Heart right ventricle (tissue), 16 donors: ENCODE data around the gene BRSK1. TPM values are rescaled to one million over a fixed set of nuclear protein-coding genes. Genes with fewer than 3 reads are reported as not detected.
"Not testable (repeated sequence)": the region's sequence is repeated elsewhere in the genome, so short reads cannot be mapped to it uniquely, and the experiment has no call there.

Source experiments
- ATAC-seq, 8 donors: fragments of 200-7000 bp; cut with Tn5 transposase; one replicate each; pipeline ENCODE4 v1.9.1; 2020; ENCODE audit warnings: mild to moderate bottlenecking in 8 of 8, moderate library complexity in 8 of 8, moderate number of reproducible peaks in 1 of 8
- DNase-seq, 2 donors: peaks; one replicate each; pipeline ENCODE4 v3.0.0-alpha.2; 2020
- H3K27ac ChIP-seq, 10 donors: fragments of 200-600 bp; sonication (generic) in 2 of 10; one replicate each; pipeline versions ENCODE4 v1.5.0 to v1.8.0; 2020 to 2022; ENCODE audit warnings: mild to moderate bottlenecking in 3 of 10
- H3K27me3 ChIP-seq, 7 donors: fragments of 200-600 bp; one replicate each; pipeline ENCODE4 v1.8.0; 2021 to 2022; ENCODE audit warnings: mild to moderate bottlenecking in 2 of 7
- H3K36me3 ChIP-seq, 9 donors: fragments of 200-600 bp; sonication (generic) in 1 of 9; one replicate each; pipeline versions ENCODE4 v1.5.0 to v1.8.0; 2020 to 2022; ENCODE audit warnings: mild to moderate bottlenecking in 2 of 9
- H3K4me1 ChIP-seq, 9 donors: fragments of 200-600 bp; sonication (generic) in 1 of 9; one replicate each; pipeline versions ENCODE4 v1.5.0 to v1.8.0; 2020 to 2022; ENCODE audit warnings: mild to moderate bottlenecking in 4 of 9
- H3K4me3 ChIP-seq, 10 donors: fragments of 200-600 bp; sonication (generic) in 2 of 10; one replicate each; pipeline versions ENCODE4 v1.5.0 to v1.8.0; 2020 to 2022; ENCODE audit warnings: mild to moderate bottlenecking in 7 of 10, moderate library complexity in 2 of 10
- H3K9me3 ChIP-seq, 11 donors: fragments of 200-600 bp in 10 of 11; sonication (generic) in 2 of 11; one replicate each; pipeline versions ENCODE4 v1.5.0 to v1.8.0; 2013 to 2022; ENCODE audit warnings: mild to moderate bottlenecking in 2 of 11, control low read depth in 1 of 11, moderate library complexity in 1 of 11
- CTCF ChIP-seq, 9 donors: fragments of 200-600 bp; sonication (generic) in 2 of 9; IDR thresholded peaks; one replicate each; pipeline versions ENCODE4 v1.5.0 to v1.8.0; 2021 to 2022; ENCODE audit warnings: antibody characterized with exemption in 9 of 9, mild to moderate bottlenecking in 5 of 9, moderate library complexity in 1 of 9
- WGBS, 2 donors: extraction: QIAGEN DNeasy Blood & Tissue Kit; methylation state at CpG; one replicate each; pipeline ENCODE4 v1.1.7; 2013; ENCODE audit warnings: inconsistent platforms in 1 of 2; 5-methylcytosine and 5-hydroxymethylcytosine counted together
- intact Hi-C, 10 donors: fragments of 100-400 bp; cut with DNase I; formaldehyde crosslinking; loops; one replicate each; pipeline versions ENCODE4 v1.11.1 to v1.14.2; 2022
- polyA plus RNA-seq, 2 donors: library from polyadenylated mRNA; stranded (reverse); fragments of 200-250 nt; gene quantifications; one replicate each; pipeline ENCODE4 v1.2.3, GENCODE V29; 2013
- total RNA-seq, 10 donors: library from RNA; stranded (reverse); fragmentation: NEBNext Ultra II Directional in 3 of 10; extraction: Animal tissue kit (Norgen Biotek cat#: 25700) in 3 of 10; gene quantifications; one replicate each; pipeline versions ENCODE4 v1.2.1 to v1.2.4, GENCODE V29; 2021 to 2023
- donor health status: Arrhythmogenic right ventricular cardiomyopathy.
- donor health status: ischemic (EF 13 %, LVEDD 7.1; RV severe dilation, severe dysfunction).
- donor health status: healthy with polysubstance abuse.
- donor health status: DM: no; HTN: yes; CAD: no.
- donor health status: DM: no; HTN: no; CAD: no.
- donor health status: ischemic (EF 25% LVEDD 6.9; RV normal size, moderate dysfunction).
- donor health status: ischemic (EF 25% LVEDD 5.7; RV mildly dilated, moderate dysfunction).
- donor health status: healthy.
- donor health status: DM: yes; HTN: yes; CAD: no.
- donor health status: Ischemic cardiomyopathy.
- donor health status: ischemic (EF 35%, LVEDD 5.7; RV mildly dilated, moderate dysfunction).
- donor health status: nonischemic (EF 11% LVEDD 7.7; RV severe dilation, severe dysfunction).
- donor health status: DM: yes; HTN: yes; CAD: no.
- donor health status: PGD.
- donor health status: ischemic (EF 29% LVEDD 5.4; RV normal size, mild dysfunction).
- donor health status: nonischemic (EF 23%, LVEDD 6.1; RV moderate dilation, normal function).

Gene BRSK1
- total and polyA plus RNA-seq, 12 donors = 1.8 to 12.6 (median 3.2) TPM

DNA sequence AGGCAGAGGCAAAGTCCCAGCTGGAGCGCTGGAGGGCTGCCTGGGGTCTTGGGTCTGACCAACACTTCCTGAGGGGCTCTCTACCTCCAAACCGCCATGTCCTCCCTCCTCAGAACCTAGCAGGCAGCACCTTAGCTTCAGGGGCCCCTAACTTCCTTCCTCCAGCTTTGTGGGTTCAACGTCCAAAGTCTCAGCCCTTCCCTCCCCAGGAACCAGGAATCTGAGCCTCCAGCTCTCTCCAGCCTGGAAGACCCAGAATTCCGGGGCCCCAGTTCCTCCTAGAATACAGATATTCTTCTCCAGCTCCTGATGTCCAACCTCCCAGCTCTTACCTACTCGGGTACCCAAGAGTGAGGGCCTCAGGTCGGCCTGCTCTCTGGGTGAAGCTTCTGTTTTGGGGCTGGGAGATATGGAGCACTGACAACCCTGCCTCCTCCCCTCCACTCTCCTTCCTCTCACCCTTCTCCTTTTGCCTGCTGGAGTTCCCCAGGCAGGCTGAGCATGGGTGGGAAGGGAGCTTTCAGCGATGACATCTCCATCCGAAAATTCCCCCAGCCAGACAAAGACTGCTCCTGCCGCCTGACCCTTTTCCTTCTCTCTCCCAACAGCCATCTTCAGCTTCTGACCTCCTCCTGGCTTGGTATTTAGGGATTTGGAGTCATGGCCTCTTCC is 37.8 kb downstream of the BRSK1 start:
- no peak for DNase-seq
- 70 to 78% methylated on average over 9 of the region's 9 CpGs for WGBS, 2 donors
- no peak for TF ChIP-seq CTCF (IDR thresholded peaks at IDR 0.05)
- peaks cover 0 to 9% (median 0%) of the 10 kb centered on the region in 9 donors for H3K4me1 ChIP-seq
- no peaks in the 10 kb centered on the region for H3K9me3 ChIP-seq
- peak overlapping the region in 1 of 10 donors; percentile 37 for H3K4me3 ChIP-seq
- no peak for ATAC-seq
- peaks cover 0 to 15% (median 0%) of the 10 kb centered on the region in 9 donors for H3K36me3 ChIP-seq
- H3K27me3 ChIP-seq = peaks cover 0 to 18% (median 0%) of the 10 kb centered on the region in 7 donors
- H3K27ac ChIP-seq = no peak overlapping the region
- intact Hi-C loops = loop anchor here in 1 of 10 donors (5.0 kb wide), 1 partner anchor 41 kb away; the partner anchor contains the start of gene GARIN5B

GRCh38 chr19:55322204-55322885 is 38.5 kb downstream of the BRSK1 start:
- Histone ChIP-seq H3K27me3 (peaks cover 0 to 18% (median 0%) of the 10 kb centered on the region in 7 donors), H3K4me3 (peak overlapping the region in 1 of 10 donors; percentile 37), H3K4me1 (peaks cover 0 to 11% (median 0%) of the 10 kb centered on the region in 9 donors), H3K36me3 (peaks cover 0 to 8% (median 0%) of the 10 kb centered on the region in 9 donors), H3K27ac (peak overlapping the region in 1 of 10 donors; percentile 52), H3K9me3 (no peaks in the 10 kb centered on the region)
- ATAC-seq = no peak
- intact Hi-C loops = loop anchor here in 1 of 10 donors (5.0 kb wide), 1 partner anchor 40 kb away; the partner anchor contains the start of gene GARIN5B
- DNase-seq = no peak
- TF ChIP-seq CTCF (IDR thresholded peaks at IDR 0.05) = no peak
- 58% methylated on average over 12 of the region's 12 CpGs for WGBS, 2 donors

DNA sequence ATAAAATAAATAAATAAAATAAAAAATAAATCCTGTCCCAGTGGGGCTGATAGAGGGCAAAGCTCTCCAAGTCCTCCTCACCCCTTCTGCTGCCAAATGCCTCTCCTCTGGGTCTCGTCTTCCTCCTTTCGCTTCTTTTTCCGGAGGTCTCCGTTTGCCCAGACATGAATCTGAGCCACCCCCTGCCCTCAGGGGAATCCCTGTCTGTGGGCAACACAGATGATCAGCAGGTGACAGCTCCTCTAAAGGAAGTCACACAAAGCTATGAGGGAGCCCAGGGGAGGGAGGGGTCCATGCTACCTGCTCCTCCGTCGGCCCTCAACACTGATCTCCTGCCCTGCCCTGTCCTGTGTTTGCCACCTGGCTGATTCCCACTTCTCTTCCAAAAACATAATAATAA is 40.9 kb downstream of the BRSK1 start:
- peaks cover 0 to 14% (median 4%) of the 10 kb centered on the region in 7 donors for H3K27me3 ChIP-seq
- H3K36me3 ChIP-seq = peaks cover 0 to 5% (median 0%) of the 10 kb centered on the region in 9 donors
- H3K4me3 ChIP-seq = peak overlapping the region in 1 of 10 donors; percentile 45
- peak overlapping the region in 2 of 10 donors; percentile 48 to 89 for H3K27ac ChIP-seq
- ATAC-seq (no peak), DNase-seq (no peak)
- H3K4me1 ChIP-seq = peaks cover 0 to 17% (median 0%) of the 10 kb centered on the region in 9 donors
- WGBS, 2 donors = 80 to 85% methylated on average over 6 of the region's 6 CpGs
- intact Hi-C loops = loop anchor here in 1 of 10 donors (5.0 kb wide), 1 partner anchor 38 kb away; the partner anchor contains the start of gene GARIN5B
- no peak for TF ChIP-seq CTCF (IDR thresholded peaks at IDR 0.05)
- H3K9me3 ChIP-seq = no peaks in the 10 kb centered on the region

- 77 to 80% methylated on average over 14 of the region's 14 CpGs for WGBS, 2 donors
- Histone ChIP-seq H3K9me3 (no peaks in the 10 kb centered on the region), H3K4me1 (peaks cover 0 to 22% (median 0%) of the 10 kb centered on the region in 9 donors), H3K4me3 (peak within 1 kb of the TSS in 1 of 10 donors; percentile 45), H3K27ac (peak within 1 kb of the TSS in 2 of 10 donors; percentile 48 to 89), H3K36me3 (no peaks in the 10 kb centered on the region), H3K27me3 (peaks cover 0 to 12% (median 1%) of the 10 kb centered on the region in 7 donors)
- intact Hi-C loops = no loop called here
- no peak for TF ChIP-seq CTCF (IDR thresholded peaks at IDR 0.05)
- no peak for DNase-seq
- peak in 3 of 8 donors; percentile 17 to 51 (median 50) for ATAC-seq
These were observed 41.4 kb downstream of the BRSK1 start, which contains the start of gene TMEM150B for GRCh38 chr19:55325172-55325571. Gene TMEM150B, minus strand, starts transcription at chr19:55325341. Its CDS starts 4,305 bp downstream, at chr19:55321036.

DNA sequence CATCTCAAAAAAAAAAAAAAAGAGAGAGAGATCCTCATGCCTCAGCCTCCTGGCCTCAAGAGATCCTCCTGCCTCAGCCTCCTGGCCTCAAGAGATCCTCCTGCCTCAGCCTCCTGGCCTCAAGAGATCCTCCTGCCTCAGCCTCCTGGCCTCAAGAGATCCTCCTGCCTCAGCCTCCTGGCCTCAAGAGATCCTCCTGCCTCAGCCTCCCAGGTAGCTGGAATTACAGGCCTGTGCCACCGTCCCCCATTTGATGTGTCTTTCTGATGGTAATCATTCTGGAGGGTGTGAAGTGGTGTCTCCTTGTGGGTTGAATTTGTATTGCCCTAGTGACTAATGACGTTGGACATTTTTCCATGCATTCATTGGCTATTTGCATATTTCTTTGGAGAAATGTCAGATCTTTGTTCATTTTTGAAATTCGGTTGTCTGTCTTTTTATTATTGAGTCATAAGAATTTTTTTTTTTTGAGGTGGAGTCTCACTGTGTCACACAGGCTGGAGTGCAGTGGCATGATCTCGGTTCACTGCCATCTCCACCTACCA is 45.0 kb downstream of the BRSK1 start:
- H3K27ac ChIP-seq, H3K9me3 ChIP-seq, H3K36me3 ChIP-seq, ATAC-seq, DNase-seq, intact Hi-C loops, H3K4me3 ChIP-seq: not testable (repeated sequence)
- 73 to 85% methylated on average over 4 of the region's 4 CpGs for WGBS, 2 donors
- H3K27me3 ChIP-seq = peaks cover 0 to 11% (median 0%) of the 10 kb centered on the region in 7 donors
- peaks cover 0 to 16% (median 0%) of the 10 kb centered on the region in 9 donors for H3K4me1 ChIP-seq

DNA sequence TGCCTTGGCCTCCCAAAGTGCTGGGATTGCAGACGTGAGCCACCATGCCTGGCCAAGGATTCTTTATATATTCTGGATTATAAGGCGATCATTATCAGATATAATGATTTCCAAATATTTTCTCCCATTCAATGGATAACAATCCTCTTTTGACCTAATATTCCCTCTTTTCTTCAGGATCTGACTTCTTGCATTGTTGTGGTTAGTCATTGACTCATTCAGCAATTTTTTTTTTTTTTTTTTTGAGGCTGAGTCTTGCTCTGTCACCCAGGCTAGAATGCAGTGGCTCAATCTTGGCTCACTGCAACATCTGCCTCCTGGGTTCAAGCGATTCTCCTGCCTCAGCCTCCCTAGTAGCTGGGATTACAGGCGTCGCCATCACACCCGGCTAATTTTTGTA is 46.0 kb downstream of the BRSK1 start:
- H3K9me3 ChIP-seq, DNase-seq, intact Hi-C loops, H3K4me3 ChIP-seq, ATAC-seq, H3K27ac ChIP-seq, H3K36me3 ChIP-seq: not testable (repeated sequence)
- 87 to 89% methylated on average over 6 of the region's 6 CpGs for WGBS, 2 donors
- Histone ChIP-seq H3K27me3 (peaks cover 0 to 15% (median 0%) of the 10 kb centered on the region in 7 donors), H3K4me1 (peaks cover 0 to 16% (median 0%) of the 10 kb centered on the region in 9 donors)
